ENCODE measurements around the gene JAKMIP3. TPM values are rescaled to one million over a fixed set of nuclear protein-coding genes. Genes with fewer than 3 reads are reported as not detected.

The JAKMIP3 gene
- total and polyA plus RNA-seq, 9 of the 15 experiments (the other 6 are each of a cell fraction or from before 2014, with no cell fraction given), result 0.04 TPM; not detected in 8

DNA sequence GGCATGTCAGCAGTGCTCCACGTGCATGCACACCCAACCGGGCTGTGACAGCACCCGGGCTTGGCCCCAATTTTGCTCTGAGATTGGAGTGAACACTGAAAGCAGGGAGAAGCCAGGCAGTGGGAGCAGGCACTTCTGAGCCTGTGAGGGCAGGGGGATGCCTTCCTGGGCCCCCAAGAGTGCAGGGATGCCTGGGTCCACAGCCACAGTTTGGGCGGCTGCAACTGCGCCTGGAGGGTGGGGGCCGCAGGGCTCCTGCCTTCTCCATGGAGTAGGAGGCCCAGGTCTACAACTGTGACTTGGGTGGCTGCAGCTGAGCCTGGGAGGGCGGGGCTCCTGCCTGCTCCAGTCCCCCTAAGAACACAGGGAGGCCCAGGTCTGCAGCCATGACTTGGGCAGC, 46.4 kb upstream of the JAKMIP3 start (continued):
- TF ChIP-seq CBFA2T2 (conservative IDR thresholded peaks at IDR 0.05) (no peak), NONO (IDR thresholded peaks at IDR 0.05; ENCODE audit: low read depth in 2 of 2, low read length in 1 of 2) (no peak), RBM34 (IDR thresholded peaks at IDR 0.05; ENCODE audit: borderline replicate concordance, insufficient read depth, low read length) (no peak), CGGBP1 (CRISPR knock-in tag; IDR thresholded peaks at IDR 0.05) (no peak), CREBBP (IDR thresholded peaks at IDR 0.05; ENCODE audit: low read depth, low read length) (no peak), HDGF (IDR thresholded peaks at IDR 0.05) (no peak), BRCA1 (IDR thresholded peaks at IDR 0.05) (no peak), BRCA1 (CRISPR knock-in tag; IDR thresholded peaks at IDR 0.05) (no peak)
- TF ChIP-seq, protein P1, sequence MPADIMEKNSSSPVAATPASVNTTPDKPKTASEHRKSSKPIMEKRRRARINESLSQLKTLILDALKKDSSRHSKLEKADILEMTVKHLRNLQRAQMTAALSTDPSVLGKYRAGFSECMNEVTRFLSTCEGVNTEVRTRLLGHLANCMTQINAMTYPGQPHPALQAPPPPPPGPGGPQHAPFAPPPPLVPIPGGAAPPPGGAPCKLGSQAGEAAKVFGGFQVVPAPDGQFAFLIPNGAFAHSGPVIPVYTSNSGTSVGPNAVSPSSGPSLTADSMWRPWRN (IDR thresholded peaks at IDR 0.05; ENCODE audit: low read depth), result no peak
- TF ChIP-seq, protein P2, sequence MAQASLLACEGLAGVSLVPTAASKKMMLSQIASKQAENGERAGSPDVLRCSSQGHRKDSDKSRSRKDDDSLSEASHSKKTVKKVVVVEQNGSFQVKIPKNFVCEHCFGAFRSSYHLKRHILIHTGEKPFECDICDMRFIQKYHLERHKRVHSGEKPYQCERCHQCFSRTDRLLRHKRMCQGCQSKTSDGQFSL (CRISPR knock-in tag; IDR thresholded peaks at IDR 0.05), result no peak
- TF ChIP-seq, protein P2 (tag; IDR thresholded peaks at IDR 0.05), result no peak

Measured in K562 (cell line).